ENCODE results near the gene EDC4.

The EDC4 gene

GRCh38 chr16:67892375-67892774, 19.5 kb downstream of the EDC4 start:
- no peak for TF ChIP-seq CTCF (IDR thresholded peaks at IDR 0.05; ENCODE audit: control insufficient read depth, extremely low read depth, insufficient read depth)
- no peak for DNase-seq (ENCODE audit: low read depth)
- peak overlapping the region; percentile 42 for H3K4me3 ChIP-seq (ENCODE audit: low read depth, low read length)

GRCh38 chr16:67892899-67893742, 20.3 kb downstream of the EDC4 start, which contains the start of gene PSKH1:
PSKH1 (plus strand) TSS chr16:67893254; CDS start chr16:67908750, 15,496 bp downstream.
- peak; percentile 85 for DNase-seq (ENCODE audit: low read depth)
- no peak for TF ChIP-seq CTCF (IDR thresholded peaks at IDR 0.05; ENCODE audit: control insufficient read depth, extremely low read depth, insufficient read depth)

GRCh38 chr16:67893743-67894399, 21.0 kb downstream of the EDC4 start:
- TF ChIP-seq CTCF (IDR thresholded peaks at IDR 0.05; ENCODE audit: control insufficient read depth, extremely low read depth, insufficient read depth) = no peak
- peak overlapping the region; percentile 92 for H3K4me3 ChIP-seq (ENCODE audit: low read depth, low read length)
- no peak for DNase-seq (ENCODE audit: low read depth)

More at GRCh38 chr16:67892899-67893742, 20.3 kb downstream of the EDC4 start, which contains the start of gene PSKH1:
- peak within 1 kb of the TSS; percentile 92 for H3K4me3 ChIP-seq (ENCODE audit: low read depth, low read length)

- no peak for TF ChIP-seq CTCF (IDR thresholded peaks at IDR 0.05; ENCODE audit: control insufficient read depth, extremely low read depth, insufficient read depth)
- H3K4me3 ChIP-seq (ENCODE audit: low read depth, low read length) = no peak overlapping the region
- no peak for DNase-seq (ENCODE audit: low read depth)
Observed at GRCh38 chr16:67897231-67897630, 24.4 kb downstream of the EDC4 start.

- TF ChIP-seq CTCF (IDR thresholded peaks at IDR 0.05; ENCODE audit: control insufficient read depth, extremely low read depth, insufficient read depth) = no peak
- DNase-seq (ENCODE audit: low read depth) = no peak
- H3K4me3 ChIP-seq (ENCODE audit: low read depth, low read length) = no peak overlapping the region
Observed at GRCh38 chr16:67901734-67902133, 28.9 kb downstream of the EDC4 start.

- no peak for TF ChIP-seq CTCF (IDR thresholded peaks at IDR 0.05; ENCODE audit: control insufficient read depth, extremely low read depth, insufficient read depth)
- DNase-seq (ENCODE audit: low read depth) = no peak
Observed at GRCh38 chr16:67902831-67903230, 30.0 kb downstream of the EDC4 start.

More at GRCh38 chr16:67902831-67903230, 30.0 kb downstream of the EDC4 start:
- no peak overlapping the region for H3K4me3 ChIP-seq (ENCODE audit: low read depth, low read length)

Data from LNCaP clone FGC (cell line).